Measurements from ENCODE around the gene SNX20. TPM values are rescaled to one million over a fixed set of nuclear protein-coding genes. Genes with fewer than 3 reads are reported as not detected.

The SNX20 gene
- total RNA-seq, 1 experiment from 2014 or later = not detected

GRCh38 chr16:50696575-50697420, 15.7 kb upstream of the SNX20 start:
- peaks cover 24% of the 10 kb centered on the region for H3K27me3 ChIP-seq (replicated peaks; ENCODE audit: insufficient read depth, low read depth, low read length, poor library complexity)
- no peak overlapping the region for H3K27ac ChIP-seq (ENCODE audit: low read depth, low read length, poor library complexity, severe bottlenecking)
- intact Hi-C loops (cut with micrococcal nuclease; ENCODE audit: unreplicated experiment) = no loop called here
- ChIA-PET CTCF (no interaction called here), POLR2A (ENCODE audit: low non-redundant PET) (no interaction called here)
- BruUV-seq (replicated peaks) = no TSS peak
- DNase-seq (ENCODE audit: low spot score) = no peak
- H3K36me3 ChIP-seq (ENCODE audit: insufficient read depth, low read length, poor library complexity, severe bottlenecking) = no peaks in the 10 kb centered on the region
- no peak for TF ChIP-seq CTCF (conservative IDR thresholded peaks at IDR 0.05; ENCODE audit: low read depth, low read length)
- no peak for TF ChIP-seq EZH2 (IDR thresholded peaks at IDR 0.05; ENCODE audit: borderline replicate concordance, low read depth, low read length, poor library complexity, severe bottlenecking)
- no peaks in the 10 kb centered on the region for H3K9me3 ChIP-seq (ENCODE audit: low read depth, low read length, poor library complexity, severe bottlenecking)
- H3K4me1 ChIP-seq (ENCODE audit: insufficient read depth, low read length, poor library complexity, severe bottlenecking) = no peaks in the 10 kb centered on the region
- no peak overlapping the region for H3K4me3 ChIP-seq (ENCODE audit: low read depth, low read length, poor library complexity, severe bottlenecking)

DNA sequence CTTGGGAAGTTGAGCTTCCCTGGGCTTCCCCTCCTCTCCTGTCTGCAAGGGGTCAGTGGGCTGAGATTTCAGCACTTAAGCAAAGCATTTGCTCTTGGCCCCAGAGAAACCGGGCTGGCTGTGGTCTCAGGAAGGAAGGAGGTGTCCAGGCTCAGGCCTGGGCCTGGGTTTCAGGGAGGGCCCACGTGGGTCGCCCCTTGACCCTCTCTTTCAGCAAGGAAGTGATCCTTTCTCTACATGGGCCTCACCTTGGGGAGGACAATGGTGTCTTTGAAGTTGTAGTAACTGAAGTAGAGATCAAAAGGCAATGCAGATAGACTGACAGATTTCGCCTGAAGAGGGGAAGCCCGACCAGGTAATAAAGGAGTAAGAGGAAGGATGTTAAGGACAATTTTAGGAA, 15.0 kb upstream of the SNX20 start:
- Histone ChIP-seq H3K4me3 (ENCODE audit: low read depth, low read length, poor library complexity, severe bottlenecking) (no peak overlapping the region), H3K36me3 (ENCODE audit: insufficient read depth, low read length, poor library complexity, severe bottlenecking) (no peaks in the 10 kb centered on the region), H3K27ac (ENCODE audit: low read depth, low read length, poor library complexity, severe bottlenecking) (no peak overlapping the region), H3K27me3 (replicated peaks; ENCODE audit: insufficient read depth, low read depth, low read length, poor library complexity) (peaks cover 28% of the 10 kb centered on the region), H3K4me1 (ENCODE audit: insufficient read depth, low read length, poor library complexity, severe bottlenecking) (no peaks in the 10 kb centered on the region), H3K9me3 (ENCODE audit: low read depth, low read length, poor library complexity, severe bottlenecking) (no peaks in the 10 kb centered on the region)
- ChIA-PET CTCF (no interaction called here), POLR2A (ENCODE audit: low non-redundant PET) (no interaction called here)
- no TSS peak for BruUV-seq (replicated peaks)
- intact Hi-C loops (cut with micrococcal nuclease; ENCODE audit: unreplicated experiment) = no loop called here
- no peak for DNase-seq (ENCODE audit: low spot score)
- TF ChIP-seq EZH2 (IDR thresholded peaks at IDR 0.05; ENCODE audit: borderline replicate concordance, low read depth, low read length, poor library complexity, severe bottlenecking) = no peak
- no peak for TF ChIP-seq CTCF (conservative IDR thresholded peaks at IDR 0.05; ENCODE audit: low read depth, low read length)

DNA sequence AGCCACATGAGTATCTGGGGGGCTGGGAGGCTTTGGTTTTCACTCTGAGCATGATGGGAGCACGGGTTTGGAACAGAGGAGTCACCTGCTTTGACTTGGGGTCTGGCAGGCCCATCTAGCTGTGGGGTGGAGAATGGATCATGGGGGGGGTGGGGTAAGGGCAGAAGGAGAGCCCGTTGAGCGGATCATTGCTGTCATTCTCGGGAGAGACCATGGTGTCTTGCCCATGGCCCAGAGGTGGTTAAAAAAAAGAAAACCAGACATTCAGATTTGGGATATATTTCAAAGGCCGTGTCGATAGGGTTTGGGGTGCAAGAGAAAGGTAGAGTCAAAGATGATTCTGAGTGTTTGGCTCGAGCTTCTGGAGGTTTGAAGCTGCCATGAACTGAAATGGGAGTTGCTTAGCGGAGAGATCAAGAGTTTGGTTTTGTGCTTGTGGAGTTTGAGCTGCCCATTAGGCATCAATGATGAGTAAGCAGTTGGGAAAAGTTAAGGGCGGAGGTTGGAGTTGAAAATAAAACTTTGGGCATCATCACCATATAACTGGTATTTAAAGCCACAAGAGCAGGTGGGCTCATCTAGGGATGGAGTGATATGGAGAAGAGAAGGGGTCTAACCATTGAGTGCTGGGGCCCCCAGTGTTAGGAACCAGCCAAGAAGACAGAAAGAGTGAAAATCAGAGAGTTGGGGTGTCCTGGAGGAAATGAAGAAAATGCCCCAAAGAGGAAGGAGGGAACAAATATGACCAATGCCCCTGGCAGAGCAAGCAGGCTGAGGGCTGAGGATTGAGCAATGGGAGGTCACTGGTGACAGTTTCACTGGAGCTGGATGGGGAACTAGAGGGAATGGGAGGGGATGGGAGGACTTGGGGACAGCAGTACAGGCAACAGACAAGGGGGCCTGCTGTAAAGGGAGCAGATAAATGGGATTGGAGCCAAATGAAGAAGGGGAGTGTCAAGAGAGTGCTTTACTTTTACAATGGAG, 14.2 kb upstream of the SNX20 start:
- no TSS peak for BruUV-seq (replicated peaks)
- H3K4me1 ChIP-seq (ENCODE audit: insufficient read depth, low read length, poor library complexity, severe bottlenecking) = no peaks in the 10 kb centered on the region
- H3K4me3 ChIP-seq (ENCODE audit: low read depth, low read length, poor library complexity, severe bottlenecking) = no peak overlapping the region
- intact Hi-C loops (cut with micrococcal nuclease; ENCODE audit: unreplicated experiment) = no loop called here
- no peaks in the 10 kb centered on the region for H3K9me3 ChIP-seq (ENCODE audit: low read depth, low read length, poor library complexity, severe bottlenecking)
- H3K36me3 ChIP-seq (ENCODE audit: insufficient read depth, low read length, poor library complexity, severe bottlenecking) = no peaks in the 10 kb centered on the region
- H3K27me3 ChIP-seq (replicated peaks; ENCODE audit: insufficient read depth, low read depth, low read length, poor library complexity) = peaks cover 28% of the 10 kb centered on the region
- no peak for DNase-seq (ENCODE audit: low spot score)
- TF ChIP-seq CTCF (conservative IDR thresholded peaks at IDR 0.05; ENCODE audit: low read depth, low read length) = no peak
- no peak for TF ChIP-seq EZH2 (IDR thresholded peaks at IDR 0.05; ENCODE audit: borderline replicate concordance, low read depth, low read length, poor library complexity, severe bottlenecking)
- H3K27ac ChIP-seq (ENCODE audit: low read depth, low read length, poor library complexity, severe bottlenecking) = no peak overlapping the region
- POLR2A ChIA-PET (ENCODE audit: low non-redundant PET) = no interaction called here
- CTCF ChIA-PET = no interaction called here
